GM19238 (cell line): ENCODE results near the gene XXYLT1.

Experiments
- DNase-seq: peaks from one replicate; pipeline ENCODE4 v3.0.0; 2011; ENCODE audit warnings: low spot score; ENCODE audit not compliant: insufficient read length

The XXYLT1 gene

GRCh38 chr3:195081242-195081963, 189.6 kb downstream of the XXYLT1 start:
- DNase-seq = no peak

GRCh38 chr3:195080571-195081151, 190.3 kb downstream of the XXYLT1 start:
- no peak for DNase-seq

GRCh38 chr3:195080125-195080524, 190.8 kb downstream of the XXYLT1 start:
- no peak for DNase-seq

- DNase-seq = no peak
These were observed 191.3 kb downstream of the XXYLT1 start for GRCh38 chr3:195079636-195080035.

- no peak for DNase-seq
These were observed 192.0 kb downstream of the XXYLT1 start for GRCh38 chr3:195078891-195079440.

- no peak for DNase-seq
These were observed 193.1 kb downstream of the XXYLT1 start for GRCh38 chr3:195077611-195078540.

GRCh38 chr3:195076981-195077610, 193.9 kb downstream of the XXYLT1 start:
- no peak for DNase-seq

- DNase-seq = no peak
These were observed 194.8 kb downstream of the XXYLT1 start for GRCh38 chr3:195075941-195076875.

- no peak for DNase-seq
These were observed 195.6 kb downstream of the XXYLT1 start for GRCh38 chr3:195075199-195075940.

- no peak for DNase-seq
These were observed 196.8 kb downstream of the XXYLT1 start for GRCh38 chr3:195073866-195074860.

- DNase-seq = no peak
These were observed 197.9 kb downstream of the XXYLT1 start for GRCh38 chr3:195072916-195073564.

GRCh38 chr3:195071916-195072820, 198.8 kb downstream of the XXYLT1 start:
- DNase-seq = no peak

- no peak for DNase-seq
These were observed 199.8 kb downstream of the XXYLT1 start for GRCh38 chr3:195071011-195071728.

- no peak for DNase-seq
These were observed 200.6 kb downstream of the XXYLT1 start for GRCh38 chr3:195070336-195070735.

GRCh38 chr3:195069501-195070251, 201.3 kb downstream of the XXYLT1 start:
- DNase-seq = no peak
